Measurements from ENCODE around the gene EEIG1. TPM values are rescaled to one million over a fixed set of nuclear protein-coding genes. Genes with fewer than 3 reads are reported as not detected.

Gene EEIG1
- total RNA-seq, 4 donors from 2014 or later = 43.1 to 85.8 (median 59.5) TPM

GRCh38 chr9:127966416-127967150 lies 14.2 kb downstream of the EEIG1 start:
- no peaks in the 10 kb centered on the region for H3K9me3 ChIP-seq
- DNase-seq (ENCODE audit: low spot score in 2 of 2) = peak in 1 of 2 donors; percentile 65
- peak overlapping the region; percentile 95 for H3K27ac ChIP-seq
- peaks cover 99% of the 10 kb centered on the region for H3K4me1 ChIP-seq
- no peak for TF ChIP-seq POLR2AphosphoS5 (IDR thresholded peaks at IDR 0.05)
- TF ChIP-seq EP300 (IDR thresholded peaks at IDR 0.05) = no peak
- no peak for TF ChIP-seq POLR2A (IDR thresholded peaks at IDR 0.05)
- TF ChIP-seq, protein P1, sequence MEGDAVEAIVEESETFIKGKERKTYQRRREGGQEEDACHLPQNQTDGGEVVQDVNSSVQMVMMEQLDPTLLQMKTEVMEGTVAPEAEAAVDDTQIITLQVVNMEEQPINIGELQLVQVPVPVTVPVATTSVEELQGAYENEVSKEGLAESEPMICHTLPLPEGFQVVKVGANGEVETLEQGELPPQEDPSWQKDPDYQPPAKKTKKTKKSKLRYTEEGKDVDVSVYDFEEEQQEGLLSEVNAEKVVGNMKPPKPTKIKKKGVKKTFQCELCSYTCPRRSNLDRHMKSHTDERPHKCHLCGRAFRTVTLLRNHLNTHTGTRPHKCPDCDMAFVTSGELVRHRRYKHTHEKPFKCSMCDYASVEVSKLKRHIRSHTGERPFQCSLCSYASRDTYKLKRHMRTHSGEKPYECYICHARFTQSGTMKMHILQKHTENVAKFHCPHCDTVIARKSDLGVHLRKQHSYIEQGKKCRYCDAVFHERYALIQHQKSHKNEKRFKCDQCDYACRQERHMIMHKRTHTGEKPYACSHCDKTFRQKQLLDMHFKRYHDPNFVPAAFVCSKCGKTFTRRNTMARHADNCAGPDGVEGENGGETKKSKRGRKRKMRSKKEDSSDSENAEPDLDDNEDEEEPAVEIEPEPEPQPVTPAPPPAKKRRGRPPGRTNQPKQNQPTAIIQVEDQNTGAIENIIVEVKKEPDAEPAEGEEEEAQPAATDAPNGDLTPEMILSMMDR (IDR thresholded peaks at IDR 0.05) = no peak
- H3K27me3 ChIP-seq = no peaks in the 10 kb centered on the region
- no peaks in the 10 kb centered on the region for H3K36me3 ChIP-seq
- WGBS = 45% methylated on average over 3 of the region's 8 CpGs
- H3K4me3 ChIP-seq = no peak overlapping the region

GRCh38 chr9:127965953-127966352 lies 14.8 kb downstream of the EEIG1 start:
- no peaks in the 10 kb centered on the region for H3K27me3 ChIP-seq

DNA sequence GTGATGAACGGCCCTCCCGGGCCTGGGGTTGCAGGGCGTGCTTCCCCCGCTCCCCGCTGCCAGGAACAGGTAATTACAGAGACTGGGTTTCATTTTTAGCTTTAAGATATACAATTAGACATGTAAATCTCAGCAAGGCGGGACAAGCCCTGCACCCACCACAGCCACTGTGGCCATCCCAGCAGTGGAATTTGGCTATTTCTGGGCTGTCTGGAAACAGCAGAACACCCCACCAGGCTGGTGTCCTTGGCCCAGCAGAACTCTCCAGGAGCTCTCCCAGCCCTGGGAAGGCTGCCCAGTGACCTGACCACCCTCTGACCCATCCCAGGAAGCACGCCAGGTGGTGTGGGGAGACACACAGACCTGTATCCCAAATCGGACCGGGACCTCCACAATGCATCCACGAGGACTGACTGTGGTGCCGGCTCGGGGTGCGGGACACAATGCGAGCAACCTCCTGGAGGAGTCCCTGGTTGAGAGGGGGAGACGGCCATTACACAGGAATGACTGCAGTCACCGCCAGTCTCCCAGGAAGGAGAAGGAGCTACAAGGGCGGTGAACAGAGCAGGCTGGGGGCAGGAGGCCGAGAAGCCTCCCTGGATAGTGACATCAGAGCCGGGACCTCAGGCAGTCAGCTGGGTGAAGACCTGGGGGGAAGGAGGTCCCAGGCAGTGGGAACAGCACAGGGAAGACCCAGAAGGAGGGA lies 17.3 kb downstream of the EEIG1 start:
- peaks cover 95% of the 10 kb centered on the region for H3K4me1 ChIP-seq
- no peaks in the 10 kb centered on the region for H3K27me3 ChIP-seq
- peak overlapping the region; percentile 95 for H3K27ac ChIP-seq
- no peaks in the 10 kb centered on the region for H3K9me3 ChIP-seq
- peak in 1 of 2 donors; percentile 72 for DNase-seq (ENCODE audit: low spot score in 2 of 2)
- WGBS = 62% methylated on average over 13 of the region's 19 CpGs
- H3K4me3 ChIP-seq = no peak overlapping the region
- H3K36me3 ChIP-seq = no peaks in the 10 kb centered on the region
- no peak for TF ChIP-seq EP300 (IDR thresholded peaks at IDR 0.05)
- TF ChIP-seq, protein P1 (IDR thresholded peaks at IDR 0.05) = no peak
- no peak for TF ChIP-seq POLR2A (IDR thresholded peaks at IDR 0.05)
- no peak for TF ChIP-seq POLR2AphosphoS5 (IDR thresholded peaks at IDR 0.05)

More at GRCh38 chr9:127965953-127966352, 14.8 kb downstream of the EEIG1 start:
- DNase-seq (ENCODE audit: low spot score in 2 of 2) = no peak
- peaks cover 98% of the 10 kb centered on the region for H3K4me1 ChIP-seq
- peak overlapping the region; percentile 95 for H3K27ac ChIP-seq
- WGBS = 30% methylated on average over 4 of the region's 6 CpGs
- peak overlapping the region; percentile 20 for H3K4me3 ChIP-seq
- TF ChIP-seq POLR2AphosphoS5 (IDR thresholded peaks at IDR 0.05) = no peak
- TF ChIP-seq POLR2A (IDR thresholded peaks at IDR 0.05) = no peak
- no peak for TF ChIP-seq EP300 (IDR thresholded peaks at IDR 0.05)
- TF ChIP-seq, protein P1 (IDR thresholded peaks at IDR 0.05) = no peak
- no peaks in the 10 kb centered on the region for H3K9me3 ChIP-seq
- H3K36me3 ChIP-seq = no peaks in the 10 kb centered on the region

DNA sequence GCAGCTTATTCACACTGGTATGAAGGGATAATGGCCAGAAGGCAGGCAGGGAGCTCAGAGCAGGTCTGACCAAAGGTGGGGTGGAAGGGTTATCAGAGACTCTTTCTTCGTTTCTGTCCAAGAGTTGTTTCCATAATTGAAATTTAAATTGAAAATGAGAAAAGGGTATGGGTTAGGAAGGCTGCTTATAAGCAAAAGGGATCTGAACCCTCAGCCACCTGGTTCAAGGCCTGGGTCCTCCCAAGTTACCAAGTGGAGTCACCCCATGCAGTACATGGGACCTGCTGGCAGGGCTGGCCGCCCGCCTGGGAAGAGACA lies 17.8 kb downstream of the EEIG1 start:
- H3K4me3 ChIP-seq = no peak overlapping the region
- H3K27me3 ChIP-seq = no peaks in the 10 kb centered on the region
- H3K4me1 ChIP-seq = peaks cover 90% of the 10 kb centered on the region
- no peaks in the 10 kb centered on the region for H3K36me3 ChIP-seq
- WGBS = 67% methylated on average over 3 of the region's 3 CpGs
- no peaks in the 10 kb centered on the region for H3K9me3 ChIP-seq
- TF ChIP-seq, protein P1 (IDR thresholded peaks at IDR 0.05) = no peak
- no peak for TF ChIP-seq POLR2A (IDR thresholded peaks at IDR 0.05)
- no peak for TF ChIP-seq EP300 (IDR thresholded peaks at IDR 0.05)
- TF ChIP-seq POLR2AphosphoS5 (IDR thresholded peaks at IDR 0.05) = no peak
- no peak for DNase-seq (ENCODE audit: low spot score in 2 of 2)
- peak overlapping the region; percentile 95 for H3K27ac ChIP-seq

GRCh38 chr9:127962278-127962677 lies 18.5 kb downstream of the EEIG1 start:
- 70% methylated on average over 3 of the region's 3 CpGs for WGBS
- Histone ChIP-seq H3K4me1 (peaks cover 87% of the 10 kb centered on the region), H3K36me3 (no peaks in the 10 kb centered on the region), H3K27ac (peak overlapping the region; percentile 95), H3K9me3 (no peaks in the 10 kb centered on the region), H3K4me3 (no peak overlapping the region), H3K27me3 (no peaks in the 10 kb centered on the region)
- TF ChIP-seq, protein P1 (IDR thresholded peaks at IDR 0.05) = no peak
- no peak for TF ChIP-seq EP300 (IDR thresholded peaks at IDR 0.05)
- TF ChIP-seq POLR2A (IDR thresholded peaks at IDR 0.05) = no peak
- TF ChIP-seq POLR2AphosphoS5 (IDR thresholded peaks at IDR 0.05) = no peak
- DNase-seq (ENCODE audit: low spot score in 2 of 2) = peak in 1 of 2 donors; percentile 55

All from suprapubic skin (tissue), 4 donors.